Stimulated activated CD4-positive, alpha-beta T cell treated with anti-CD3 and anti-CD28 coated beads, Interleukin-15, amount 100 ng/mL, for 24 hours (primary cell): ENCODE data around the gene NOX1.
A peak's percentile ranks its signal among the peaks of the same experiment; 100 is the strongest.

ENCODE experiments used
- DNase-seq: peaks from one replicate; pipeline ENCODE4 v3.0.0-alpha.2; 2020

Gene NOX1

DNA sequence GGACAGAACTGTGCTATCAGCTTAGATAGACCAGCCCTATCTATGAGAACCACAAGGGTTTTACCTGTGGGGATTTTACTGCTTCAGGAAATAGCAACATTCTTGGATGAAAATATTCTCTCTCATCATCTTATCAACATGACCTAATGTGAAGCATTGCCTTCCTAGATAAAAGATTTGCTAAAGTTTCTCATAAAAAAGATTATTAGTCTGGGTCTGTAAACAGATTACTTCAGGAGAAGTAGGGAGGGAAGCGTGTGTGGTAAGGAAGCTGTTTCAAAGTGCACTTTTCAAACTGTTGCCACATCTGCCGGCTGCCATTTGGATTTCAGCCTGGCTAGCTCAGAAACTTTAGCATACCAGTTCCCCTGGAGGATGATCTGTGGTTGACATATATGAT lies at the start of gene NOX1:
TSS of gene NOX1 (minus strand) at position 35 of the 400 bp plus-strand sequence. CDS start 220 bp downstream, outside the sequence.
- DNase-seq: no peak

DNA sequence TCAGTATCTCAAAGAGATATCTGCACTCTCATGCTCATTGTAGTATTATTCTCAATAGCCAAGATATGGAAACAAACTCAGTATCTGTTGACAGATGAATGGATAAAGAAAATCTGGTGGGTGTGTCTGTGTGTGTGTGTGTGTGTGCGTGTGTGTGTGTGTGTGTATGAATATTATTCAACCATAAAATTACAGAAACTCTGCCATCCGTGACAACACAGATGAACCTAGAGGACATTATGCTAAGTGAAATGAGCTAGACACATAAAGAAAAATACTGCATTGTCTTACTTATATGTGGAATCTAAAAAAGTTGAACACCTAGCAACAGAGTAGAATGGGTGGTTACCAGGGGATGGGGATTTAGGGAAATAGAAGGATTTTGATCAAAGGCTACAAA lies 41.4 kb upstream of the NOX1 start:
- DNase-seq: no peak

DNA sequence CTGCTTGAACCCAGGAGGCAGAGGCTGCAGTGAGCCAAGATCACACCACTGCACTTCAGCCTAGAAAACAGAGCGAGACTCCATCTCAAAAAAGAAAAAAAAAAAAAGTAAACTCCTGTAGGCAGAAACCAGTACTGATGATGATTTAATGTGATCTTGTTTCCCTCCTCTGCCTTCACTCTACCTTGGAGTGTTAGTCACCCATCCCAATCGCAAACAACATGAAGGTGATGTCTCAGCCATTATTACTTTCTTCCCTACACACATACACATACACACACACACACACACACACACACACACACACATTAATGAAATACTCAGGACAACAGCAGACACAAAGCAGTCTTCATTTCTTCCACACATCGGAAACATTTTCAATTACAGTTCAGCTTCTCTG lies 39.0 kb upstream of the NOX1 start:
- no peak for DNase-seq

DNA sequence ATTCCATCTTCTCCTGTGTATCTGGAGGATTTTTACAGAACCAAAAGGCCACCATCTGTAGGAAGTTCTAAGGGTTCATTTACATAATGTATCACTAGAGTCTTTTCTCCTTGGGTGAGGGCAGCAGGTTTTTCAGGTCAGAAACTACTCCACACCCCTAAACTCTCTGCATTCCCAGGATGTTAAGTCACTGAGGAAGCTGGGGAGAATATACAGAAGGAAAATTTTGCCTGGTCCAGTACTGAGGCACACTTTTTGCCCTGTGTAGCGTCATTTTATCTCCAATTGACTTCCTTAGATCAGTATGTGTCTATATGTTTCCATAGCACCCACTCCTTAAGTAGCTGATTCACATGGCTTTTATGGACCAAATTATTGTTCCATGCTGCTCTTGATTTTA lies 37.6 kb upstream of the NOX1 start:
- no peak for DNase-seq

DNA sequence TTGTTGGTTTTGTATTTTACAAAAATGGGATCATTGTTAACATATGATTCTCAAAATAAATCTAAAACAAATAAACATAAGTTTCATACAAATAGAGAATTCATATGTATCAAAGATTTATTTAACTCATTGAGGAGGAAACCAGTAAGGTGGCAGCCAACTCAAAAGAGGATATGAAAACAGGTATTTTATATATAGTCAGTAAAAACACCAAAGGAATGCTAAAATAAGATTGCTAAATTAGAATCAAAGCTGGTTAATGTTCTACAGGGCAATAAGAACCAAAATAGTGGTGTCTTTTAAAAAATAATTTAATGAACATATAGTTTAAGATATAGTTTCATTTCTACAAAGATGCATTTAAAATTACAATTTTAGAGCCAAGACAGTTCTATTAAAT lies 31.5 kb upstream of the NOX1 start:
- no peak for DNase-seq

DNA sequence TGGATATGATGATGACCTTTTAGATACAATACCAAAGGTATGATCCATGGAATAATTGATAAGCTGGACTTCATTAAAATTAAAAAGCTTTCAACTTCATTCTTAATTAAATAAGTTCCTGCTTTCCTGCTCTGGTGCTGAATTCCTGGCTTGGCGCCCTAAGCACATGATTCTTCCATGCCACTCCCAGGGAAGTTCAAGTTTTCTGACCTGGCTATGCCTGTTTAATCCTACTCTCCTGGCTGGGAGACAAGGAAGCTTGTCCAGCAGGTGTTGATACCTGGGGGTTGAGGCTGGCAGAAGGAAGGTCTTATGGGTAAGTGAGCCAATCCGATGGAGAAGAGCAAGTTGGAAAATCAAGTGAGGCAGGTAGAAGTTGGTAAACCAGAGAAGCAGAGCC lies 30.3 kb upstream of the NOX1 start:
- no peak for DNase-seq

DNA sequence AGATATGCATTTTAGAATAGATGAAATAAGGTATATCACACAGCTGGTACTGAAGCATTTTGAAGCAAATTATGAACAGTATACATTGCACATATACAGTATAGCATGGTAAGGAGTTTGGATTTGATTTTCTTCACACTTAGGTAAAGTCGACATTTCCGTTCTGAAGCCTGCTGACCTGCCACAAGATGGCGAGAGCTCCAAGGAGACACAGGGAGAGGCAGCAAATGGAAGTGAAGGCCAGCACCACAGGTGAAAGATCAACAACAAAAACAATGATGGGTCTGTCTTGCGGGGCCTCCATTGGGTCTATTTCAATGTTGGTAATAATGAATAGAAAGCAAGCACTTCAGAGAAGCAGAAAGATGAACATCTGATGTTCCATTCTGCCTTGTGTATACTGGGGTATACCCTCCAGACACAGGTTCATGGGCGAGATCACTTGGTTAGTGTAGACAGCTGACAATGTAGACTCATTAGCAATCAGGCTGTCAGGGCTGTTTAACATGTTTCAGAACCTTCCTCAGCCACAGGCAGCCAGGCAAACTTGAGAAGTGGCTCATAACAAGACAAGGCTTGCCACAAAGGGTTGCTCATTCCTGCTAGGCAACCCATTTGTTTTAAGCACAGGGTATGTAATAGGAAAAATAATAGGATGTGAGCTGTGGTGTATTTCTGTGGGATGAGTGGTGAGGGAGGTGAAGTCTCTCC lies 21.4 kb upstream of the NOX1 start:
- DNase-seq: peak; percentile 11

DNA sequence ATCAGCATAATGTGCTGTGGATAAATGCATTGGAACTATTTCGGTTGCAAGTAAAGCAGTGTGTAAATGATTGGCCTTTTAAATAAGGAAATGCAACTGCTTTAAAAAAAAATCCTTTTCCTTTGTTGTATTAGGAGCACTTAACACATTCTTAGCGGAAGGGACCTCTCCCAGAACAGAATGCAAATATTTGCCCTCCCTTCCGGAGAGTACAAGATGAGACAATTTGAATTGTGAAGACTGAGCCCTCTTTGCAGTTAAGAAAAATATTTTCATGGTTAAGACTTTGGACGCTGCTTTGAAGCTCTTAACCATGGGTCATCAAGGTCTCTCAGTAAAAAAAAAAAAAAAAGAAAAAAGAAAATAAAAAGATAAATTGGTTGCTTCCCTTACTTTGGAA lies 9.5 kb upstream of the NOX1 start:
- DNase-seq: no peak

DNA sequence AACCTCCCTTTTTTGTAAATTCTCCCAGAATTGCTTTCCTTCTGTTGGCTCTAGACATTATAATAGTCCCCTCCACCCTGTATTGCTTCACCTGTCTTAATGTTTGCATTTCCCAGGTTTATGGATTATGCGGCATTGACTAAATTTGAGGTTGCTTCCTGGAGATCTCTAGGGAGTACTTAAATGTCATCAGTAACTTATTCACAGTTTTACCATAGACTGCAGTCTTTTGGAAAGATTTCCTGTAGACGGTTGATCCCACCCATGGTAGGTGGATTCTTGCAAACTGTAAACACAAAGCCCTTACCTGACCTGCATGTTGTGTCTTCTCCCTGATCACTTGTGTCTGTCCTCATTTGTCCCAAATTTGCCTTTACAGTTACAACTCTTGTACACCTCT lies 6.2 kb upstream of the NOX1 start:
- no peak for DNase-seq

DNA sequence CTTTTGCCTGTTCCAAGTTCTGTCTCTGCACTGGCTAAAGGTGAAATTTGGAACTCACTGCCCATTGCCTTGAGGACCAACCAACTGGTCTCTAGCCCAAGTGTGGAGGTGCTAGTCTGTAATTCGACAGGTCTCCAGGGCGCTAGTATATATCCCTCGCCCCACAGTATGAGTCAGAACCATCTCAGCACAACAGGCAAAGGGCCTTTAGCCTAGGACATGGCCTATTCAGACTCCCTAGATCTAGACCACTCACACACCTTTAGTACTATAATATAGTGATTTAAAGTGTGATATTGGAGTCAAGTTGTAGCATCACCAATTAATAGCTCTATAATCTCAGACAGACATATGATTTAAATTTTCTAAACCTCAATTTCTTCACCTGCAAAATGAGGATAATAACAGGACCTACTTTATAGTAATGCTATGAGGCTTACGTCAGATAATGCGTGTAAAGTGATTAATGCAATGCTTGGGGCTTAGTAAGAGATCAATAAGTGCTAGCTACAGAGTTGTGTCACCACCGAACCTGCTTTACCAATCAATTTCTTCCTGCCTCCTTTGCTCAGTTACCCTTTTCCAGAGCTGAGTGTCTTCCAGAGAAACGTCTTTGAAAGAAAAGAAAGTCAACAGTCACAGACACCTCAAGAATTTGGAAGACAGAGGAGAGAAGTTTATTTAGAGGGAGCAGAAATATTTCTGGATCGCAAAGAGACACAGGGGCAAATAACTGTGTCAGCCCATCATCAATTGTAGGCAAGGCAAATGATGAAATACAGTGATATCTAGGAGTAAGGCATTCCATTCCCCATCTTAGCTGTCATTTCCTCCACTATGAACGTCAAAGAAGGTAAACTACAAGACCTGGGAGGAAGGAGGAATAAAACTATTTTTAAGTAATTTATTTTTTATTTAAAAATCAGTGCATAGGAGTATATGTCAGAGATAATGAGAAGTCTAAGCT lies 2.3 kb downstream of the NOX1 start:
- DNase-seq: no peak

DNA sequence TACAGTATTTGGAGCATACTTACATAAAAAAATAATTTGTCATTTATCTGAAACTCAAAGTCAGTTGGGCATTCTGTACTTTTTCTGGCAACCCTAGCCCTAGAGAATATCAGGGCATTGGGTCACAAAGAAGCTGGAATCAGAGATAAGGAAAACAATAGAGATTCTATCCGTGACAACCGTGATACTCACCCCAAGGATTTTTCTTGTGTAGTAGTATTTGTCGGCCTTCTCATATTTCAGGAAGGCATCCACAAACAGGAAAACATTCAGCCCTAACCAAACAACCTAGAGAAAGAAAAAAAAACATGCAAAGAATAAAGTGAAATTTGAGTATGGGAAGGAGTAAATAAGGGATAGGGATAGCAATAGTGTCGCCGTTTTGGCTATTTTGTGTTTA lies 3.6 kb downstream of the NOX1 start:
- DNase-seq: no peak

DNA sequence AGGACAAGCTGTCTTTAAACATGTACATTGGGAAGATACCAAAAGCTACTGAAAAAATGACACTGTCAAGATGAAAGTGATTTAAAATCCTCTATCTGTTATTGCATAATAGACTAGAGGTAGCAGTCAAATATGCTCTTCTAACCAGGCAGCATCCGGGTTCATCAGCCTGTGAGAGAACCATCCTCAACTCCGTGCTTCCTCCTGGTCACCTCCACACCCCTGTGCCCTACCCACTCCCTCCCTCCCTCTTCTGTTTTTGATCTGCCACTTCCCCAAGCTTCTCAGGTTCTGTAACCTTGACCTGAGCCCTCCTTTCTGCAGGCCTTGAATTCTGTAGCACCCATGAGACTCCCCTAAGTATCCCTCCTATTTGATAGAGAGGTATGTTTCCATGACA lies 5.9 kb downstream of the NOX1 start:
- no peak for DNase-seq

DNA sequence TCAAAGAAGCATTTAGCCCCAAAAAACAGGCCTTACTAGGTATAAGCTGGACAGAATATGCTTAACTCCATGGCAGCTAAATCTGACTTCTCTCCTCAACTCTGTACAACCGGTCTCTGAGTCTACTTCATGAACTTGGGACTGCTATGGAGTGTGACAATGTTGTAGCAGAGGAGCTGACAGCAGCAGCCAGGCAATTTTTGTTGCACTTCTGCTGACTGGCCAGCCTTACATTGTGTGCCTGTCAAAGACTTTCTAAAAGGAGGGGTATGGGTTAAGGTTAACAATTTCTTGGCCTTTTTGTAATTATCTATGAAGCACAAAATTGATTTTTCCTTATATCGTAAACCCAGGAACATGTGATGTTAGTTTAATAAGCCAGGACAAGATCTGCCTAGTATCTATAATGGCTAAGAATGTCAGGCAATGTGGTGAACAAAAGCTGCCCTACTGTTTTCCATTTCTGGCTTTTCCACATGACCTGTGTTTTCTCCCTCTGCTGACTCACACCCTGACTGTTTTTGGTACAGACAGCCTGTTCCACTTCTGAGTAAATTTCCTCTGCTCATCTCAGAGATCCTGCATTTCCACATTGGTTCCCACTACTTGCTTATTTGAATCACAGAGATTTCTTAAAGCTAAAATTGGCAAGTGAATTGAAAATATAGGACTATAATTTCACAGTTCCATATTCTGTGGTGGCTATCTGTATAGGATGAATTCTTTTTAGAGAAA lies 9.3 kb downstream of the NOX1 start:
- DNase-seq: no peak

DNA sequence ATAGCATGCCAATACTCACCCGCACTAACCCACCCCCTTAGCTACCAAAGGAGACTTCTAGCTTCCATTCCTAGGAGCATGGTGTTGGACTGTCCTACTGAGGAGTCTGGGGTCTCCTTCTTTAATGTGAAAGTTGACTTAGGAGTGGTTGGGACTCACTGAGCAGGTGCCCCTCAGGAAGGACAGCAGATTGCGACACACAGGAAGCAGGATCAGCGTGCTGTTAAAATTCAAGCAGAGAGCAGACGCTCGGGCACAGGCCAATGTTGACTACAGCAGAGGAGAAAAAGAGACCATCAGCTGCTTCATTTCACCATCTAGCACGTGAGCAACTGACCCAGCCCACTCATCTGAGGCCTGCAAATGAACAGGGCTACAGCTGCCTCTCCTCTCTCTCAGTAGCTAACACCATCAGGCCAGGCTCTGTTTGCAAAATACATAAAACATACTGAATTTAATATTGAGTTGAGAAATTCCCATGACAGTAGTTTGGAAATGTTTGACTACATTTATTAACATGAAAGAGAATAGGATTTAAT lies 10.8 kb downstream of the NOX1 start:
- no peak for DNase-seq

DNA sequence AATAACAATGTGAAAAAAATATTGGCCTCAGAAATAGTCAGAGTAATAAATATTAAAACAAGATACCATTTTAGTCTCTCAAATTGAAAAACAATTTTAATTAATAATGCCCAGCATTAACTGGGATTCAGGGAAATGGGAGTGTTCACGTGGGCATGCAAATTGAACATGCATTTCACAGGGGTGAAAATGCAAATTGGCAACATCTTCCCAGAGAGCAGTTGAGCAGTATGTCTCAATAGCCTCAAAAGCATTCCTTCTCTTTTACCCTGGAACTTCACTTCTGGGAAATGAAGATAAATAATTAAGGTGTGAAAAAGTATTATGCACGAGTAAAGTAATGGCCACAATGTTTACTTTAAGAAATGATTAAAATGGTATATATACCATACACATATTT lies 21.3 kb downstream of the NOX1 start:
- no peak for DNase-seq

DNA sequence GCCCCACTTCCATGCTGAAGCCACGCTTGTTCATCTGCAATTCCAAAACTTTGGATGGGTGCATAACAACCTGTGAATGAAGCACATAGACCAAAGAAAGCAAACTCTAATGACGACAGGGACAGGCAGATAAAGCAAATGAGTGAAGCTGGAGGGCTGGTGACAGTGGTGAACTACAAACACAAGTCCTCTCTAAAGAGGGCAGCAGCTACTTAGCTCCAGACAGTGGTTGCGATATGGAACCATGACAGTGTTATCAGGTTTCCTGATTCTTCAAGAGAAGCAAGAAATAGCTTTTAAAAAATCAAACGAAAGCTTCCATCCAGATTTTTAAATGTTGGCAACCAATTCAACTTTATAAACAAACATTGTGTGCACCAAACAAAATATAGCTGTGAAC lies 23.8 kb downstream of the NOX1 start:
- no peak for DNase-seq

DNA sequence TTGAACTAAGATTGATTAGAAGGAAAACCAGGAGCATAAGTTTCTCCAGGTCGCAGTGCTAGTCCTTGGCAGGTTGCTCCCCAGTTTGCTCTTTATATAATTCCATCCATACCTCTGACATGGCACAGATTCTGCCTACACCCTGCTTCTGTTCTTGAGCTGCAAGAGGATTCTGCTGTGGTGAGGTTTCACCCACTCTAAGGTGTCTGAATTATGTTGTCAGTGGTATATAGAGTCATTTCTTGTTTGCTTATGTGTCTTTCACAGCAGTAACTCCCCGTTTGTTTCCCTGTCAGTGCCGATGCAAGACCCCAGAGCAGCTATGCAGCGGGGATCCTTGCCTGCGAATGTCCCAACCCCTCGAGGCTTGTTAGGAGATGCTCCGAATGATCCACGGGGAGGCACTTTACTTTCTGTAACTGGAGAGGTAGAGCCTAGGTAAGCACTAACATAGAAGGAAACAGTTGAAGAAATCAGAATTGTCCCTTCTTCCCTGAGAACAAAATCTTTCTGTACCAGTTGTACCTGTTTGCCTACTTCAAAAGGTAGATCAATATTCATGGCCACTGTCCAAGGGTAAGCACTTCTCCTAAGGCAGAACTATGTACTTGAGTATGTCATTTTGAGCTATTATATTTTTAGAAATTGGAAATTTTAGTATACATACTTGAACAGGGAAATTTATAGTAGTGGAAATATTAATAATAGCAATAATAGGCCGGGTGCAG lies 42.8 kb downstream of the NOX1 start:
- DNase-seq: no peak

DNA sequence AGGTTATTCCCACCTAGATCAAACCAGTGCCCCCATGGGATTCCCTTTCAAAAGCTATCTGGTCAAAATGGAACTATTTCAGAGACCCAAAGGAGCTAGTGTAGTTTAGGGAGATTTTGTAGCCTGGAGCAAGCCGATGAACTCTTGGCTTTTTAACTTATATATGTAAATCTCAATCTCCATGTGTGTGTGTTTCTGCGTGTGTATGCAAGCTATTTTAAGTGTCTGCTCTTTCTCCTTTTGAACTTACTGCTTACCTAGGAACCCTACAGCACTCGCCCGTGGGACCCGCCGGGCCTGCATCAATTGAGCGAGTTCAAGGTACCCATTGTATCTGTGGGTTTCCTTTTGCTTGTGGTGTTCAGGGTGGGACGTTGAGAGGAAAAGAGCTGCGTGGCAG lies 43.6 kb downstream of the NOX1 start:
- peak; percentile 8 for DNase-seq

DNA sequence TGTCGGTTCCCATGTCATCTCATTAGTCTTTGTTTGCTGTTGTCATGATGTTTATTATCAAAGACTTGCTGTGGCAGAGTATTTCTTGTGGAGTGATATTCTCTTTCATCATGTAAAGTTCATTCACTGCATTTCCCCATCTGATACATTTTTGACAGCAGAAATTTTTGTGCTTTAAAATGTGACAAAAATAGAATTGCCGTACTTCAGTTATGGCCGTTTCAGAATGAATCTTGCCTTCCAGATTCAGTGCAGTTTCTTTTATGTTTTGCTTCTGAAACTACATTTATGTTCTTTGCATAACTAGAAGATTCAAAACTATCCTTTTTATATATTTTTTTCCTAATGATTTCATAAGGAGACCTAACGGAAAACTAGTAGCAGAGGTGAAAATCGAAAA lies 44.0 kb downstream of the NOX1 start:
- no peak for DNase-seq

DNA sequence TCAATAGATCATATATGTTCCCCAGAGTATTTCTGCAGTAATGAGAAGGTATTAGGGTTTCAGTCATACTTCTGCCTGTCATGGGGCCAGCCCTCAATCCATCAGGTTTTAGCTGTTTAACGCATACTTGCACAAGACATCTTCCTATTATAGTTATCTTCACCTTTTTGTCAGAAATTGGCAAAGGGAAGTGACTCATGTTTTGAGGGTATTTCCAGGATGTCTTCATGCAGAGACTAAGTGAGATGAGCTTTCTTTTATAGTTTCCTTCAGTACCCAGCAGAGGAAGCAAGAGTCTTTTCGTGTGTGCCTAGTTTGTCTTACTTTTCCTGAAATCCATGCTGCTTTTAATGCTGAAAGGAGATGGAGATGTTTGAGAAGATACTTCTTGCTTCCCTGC lies 44.4 kb downstream of the NOX1 start:
- DNase-seq: peak; percentile 18

DNA sequence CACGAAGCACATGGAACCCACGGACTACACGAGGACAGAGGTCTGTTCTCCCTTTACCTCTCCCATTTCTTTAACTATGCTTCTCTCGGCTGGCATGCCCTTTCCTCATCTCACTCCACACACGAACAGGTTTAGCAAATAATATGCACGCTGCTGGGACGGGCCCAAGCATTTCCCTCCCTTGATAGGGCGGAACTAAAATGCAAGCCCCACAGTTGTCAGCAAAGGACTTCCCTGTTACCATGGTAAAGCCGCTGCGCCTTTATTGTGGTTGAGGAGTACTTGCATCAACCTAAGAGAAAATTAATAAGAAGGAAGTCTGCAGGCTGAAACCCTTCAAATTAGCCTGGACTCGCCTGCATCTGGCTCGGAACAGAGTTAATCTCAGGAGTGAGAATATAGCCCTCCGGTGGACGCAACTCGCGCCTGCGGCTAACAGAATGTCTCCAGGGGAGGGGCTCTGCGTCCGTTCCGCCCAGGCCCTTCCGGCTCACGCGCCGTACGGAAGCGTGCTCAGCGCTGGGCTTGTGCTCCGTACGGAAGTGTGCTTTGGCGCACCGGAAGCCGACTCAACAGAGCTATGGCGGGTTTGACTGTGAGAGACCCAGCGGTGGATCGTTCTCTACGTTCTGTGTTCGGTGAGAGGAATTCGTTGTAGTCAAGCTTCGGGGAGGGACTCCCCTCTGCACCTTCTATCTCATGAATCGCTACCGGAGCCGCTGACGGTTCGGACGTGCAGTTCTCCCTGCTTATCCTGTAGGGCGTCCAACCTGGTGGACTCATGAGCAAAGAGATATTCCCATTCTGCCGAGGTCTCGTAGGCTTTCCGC lies 54.1 kb downstream of the NOX1 start, which contains the start of gene CSTF2:
TSS of gene CSTF2 (plus strand) at position 555 of the 830 bp plus-strand sequence. CDS start at position 581, 26 bp downstream.
- DNase-seq: peak; percentile 84

DNA sequence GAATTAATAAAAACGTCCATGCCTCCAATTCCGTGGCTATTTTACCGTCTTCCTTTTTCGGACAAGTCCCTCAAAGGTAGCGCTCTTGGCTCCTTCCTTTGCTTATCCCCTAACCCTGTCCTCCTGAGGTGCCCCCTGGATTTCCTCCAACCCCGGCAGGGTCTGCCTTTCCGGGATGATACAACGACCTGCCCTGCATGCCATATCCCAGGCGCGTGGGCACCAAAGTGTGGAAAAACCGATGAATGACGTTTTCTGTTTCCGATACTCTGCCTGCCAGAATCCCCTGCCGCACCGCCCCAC lies 54.7 kb downstream of the NOX1 start:
- no peak for DNase-seq
